Body of pancreas (tissue), 2 donors: ENCODE measurements around the gene H1-8. TPM values are rescaled to one million over a fixed set of nuclear protein-coding genes. Genes with fewer than 3 reads are reported as not detected.

Experiments
- small RNA-seq: library from RNA; depleted of rRNA; stranded (forward); fragments of <200 nt; gene quantifications from one replicate; pipeline ENCODE3, GENCODE V24; 2016
- total RNA-seq, 2 donors: library from RNA; depleted of rRNA; stranded (reverse); fragments of >200 nt; gene quantifications; one replicate each; pipeline ENCODE4 v1.1.0, GENCODE V29; 2016

The H1-8 gene
- total RNA-seq, 2 donors from 2014 or later, result not detected

Small RNAs within 50 kb of the gene (small RNA-seq; reads per million reads assigned to genes)
- not detected for gene RN7SL752P

Other genes with a start within 250 kb of the H1-8 start
- 1 to 10 TPM in 1 of 2 donors, under 1 TPM in 1; under 0.01 to 1.3 TPM for gene EFCAB12, start 114.5 kb upstream of the H1-8 start, total RNA-seq
- 10 to 100 TPM; 18.7 to 23.1 TPM for gene MBD4, start 103.2 kb upstream of the H1-8 start, total RNA-seq
- 10 to 100 TPM; 10.5 to 34.8 TPM for gene IFT122, start 103.0 kb upstream of the H1-8 start, total RNA-seq
- not detected for gene RHO, start 14.5 kb upstream of the H1-8 start, total RNA-seq
- 100 to 1,000 TPM in 1 of 2 donors, 10 to 100 TPM in 1; 47.7 to 135 TPM for gene PLXND1, start 63.5 kb downstream of the H1-8 start, total RNA-seq